ENCODE measurements around the gene ZNF548. TPM values are rescaled to one million over a fixed set of nuclear protein-coding genes. Genes with fewer than 3 reads are reported as not detected.

The ZNF548 gene
- polyA plus RNA-seq, 3 donors = 4.6 to 20.7 (median 6.0) TPM

DNA sequence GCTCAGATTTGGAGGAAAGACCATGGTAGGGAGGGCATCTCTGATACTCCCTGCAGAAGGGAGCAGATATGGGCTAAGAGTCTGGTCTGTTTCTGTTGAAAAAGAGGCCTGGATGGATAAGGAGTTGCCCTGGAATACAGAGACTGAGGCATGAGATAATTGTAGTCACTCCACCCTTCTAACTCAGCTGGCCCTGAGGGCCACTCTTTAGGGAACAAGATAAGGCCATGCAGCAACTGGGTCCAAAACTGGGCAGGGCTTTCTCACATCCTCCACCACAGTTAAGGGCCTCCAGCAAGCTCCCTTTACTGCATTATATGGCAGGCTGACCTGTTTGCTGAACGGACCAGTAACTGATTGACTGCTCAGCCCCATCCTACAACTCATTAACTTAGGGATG is 46.8 kb downstream of the ZNF548 start:
- Histone ChIP-seq H3K79me2 (ENCODE audit: insufficient read depth, low read length) (peaks cover 13% of the 10 kb centered on the region), H3K27ac (ENCODE audit: low read depth in 1 of 2, low read length in 2 of 2) (no peak overlapping the region), H2AFZ (ENCODE audit: insufficient read depth, low read depth, low read length, poor library complexity, severe bottlenecking) (no peak overlapping the region), H3K4me3 (replicated peaks in 1 of 3; ENCODE audit: low read depth in 2 of 3, low read length in 3 of 3) (peak overlapping the region in 1 of 3 experiments; percentile 80), H3K9ac (ENCODE audit: insufficient read depth, low read length, poor library complexity, severe bottlenecking) (no peak overlapping the region), H3K27me3 (ENCODE audit: control insufficient read depth in 2 of 2, insufficient read depth in 2 of 2, low read length in 2 of 2) (no peaks in the 10 kb centered on the region), H3K4me1 (ENCODE audit: control insufficient read depth in 1 of 2, insufficient read depth in 2 of 2, low read length in 2 of 2) (peaks cover 13 to 20% of the 10 kb centered on the region in 2 donors), H4K20me1 (ENCODE audit: insufficient read depth, low read length) (no peaks in the 10 kb centered on the region), H3K4me2 (replicated peaks; ENCODE audit: extremely low read depth, low read length, poor library complexity, severe bottlenecking) (no peak overlapping the region), H3K36me3 (replicated peaks in 1 of 2; ENCODE audit: control insufficient read depth in 1 of 2, insufficient read depth in 2 of 2, low read length in 2 of 2) (peaks cover 0 to 14% of the 10 kb centered on the region in 2 donors), H3K9me3 (replicated peaks in 1 of 2; ENCODE audit: control insufficient read depth in 1 of 2, insufficient read depth in 1 of 2, low read length in 2 of 2) (peaks cover 26 to 44% of the 10 kb centered on the region in 2 donors)
- no peak overlapping the region for H3K27ac Mint-ChIP-seq
- intact Hi-C loops (cut with micrococcal nuclease) = loop anchor here (5.0 to 10.0 kb wide), 3 partner anchors 41 to 72 kb away; partner anchors contain the start of genes TRAPPC2B (in 1 of the 2), ZNF419 (in 1 of the 2), ZNF547 (in 1 of the 2) and ZNF772 (in 1 of the 2)
- H3K4me1 Mint-ChIP-seq = peaks cover 22% of the 10 kb centered on the region
- peaks cover 0 to 3% (median 0%) of the 10 kb centered on the region in 3 donors for H3K27me3 Mint-ChIP-seq (ENCODE audit: low read depth in 3 of 3)
- H3K36me3 Mint-ChIP-seq = peaks cover 12 to 21% of the 10 kb centered on the region in 2 donors
- TF ChIP-seq, protein P1, sequence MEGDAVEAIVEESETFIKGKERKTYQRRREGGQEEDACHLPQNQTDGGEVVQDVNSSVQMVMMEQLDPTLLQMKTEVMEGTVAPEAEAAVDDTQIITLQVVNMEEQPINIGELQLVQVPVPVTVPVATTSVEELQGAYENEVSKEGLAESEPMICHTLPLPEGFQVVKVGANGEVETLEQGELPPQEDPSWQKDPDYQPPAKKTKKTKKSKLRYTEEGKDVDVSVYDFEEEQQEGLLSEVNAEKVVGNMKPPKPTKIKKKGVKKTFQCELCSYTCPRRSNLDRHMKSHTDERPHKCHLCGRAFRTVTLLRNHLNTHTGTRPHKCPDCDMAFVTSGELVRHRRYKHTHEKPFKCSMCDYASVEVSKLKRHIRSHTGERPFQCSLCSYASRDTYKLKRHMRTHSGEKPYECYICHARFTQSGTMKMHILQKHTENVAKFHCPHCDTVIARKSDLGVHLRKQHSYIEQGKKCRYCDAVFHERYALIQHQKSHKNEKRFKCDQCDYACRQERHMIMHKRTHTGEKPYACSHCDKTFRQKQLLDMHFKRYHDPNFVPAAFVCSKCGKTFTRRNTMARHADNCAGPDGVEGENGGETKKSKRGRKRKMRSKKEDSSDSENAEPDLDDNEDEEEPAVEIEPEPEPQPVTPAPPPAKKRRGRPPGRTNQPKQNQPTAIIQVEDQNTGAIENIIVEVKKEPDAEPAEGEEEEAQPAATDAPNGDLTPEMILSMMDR (IDR thresholded peaks at IDR 0.05) = no peak
- no peak overlapping the region for H3K4me3 Mint-ChIP-seq
- peaks cover 28 to 61% (median 46%) of the 10 kb centered on the region in 7 donors for H3K9me3 Mint-ChIP-seq
- DNase-seq = no peak
- WGBS (ENCODE audit: insufficient coverage) = no CpG with 5 or more reads among the region's 1 CpG

DNA sequence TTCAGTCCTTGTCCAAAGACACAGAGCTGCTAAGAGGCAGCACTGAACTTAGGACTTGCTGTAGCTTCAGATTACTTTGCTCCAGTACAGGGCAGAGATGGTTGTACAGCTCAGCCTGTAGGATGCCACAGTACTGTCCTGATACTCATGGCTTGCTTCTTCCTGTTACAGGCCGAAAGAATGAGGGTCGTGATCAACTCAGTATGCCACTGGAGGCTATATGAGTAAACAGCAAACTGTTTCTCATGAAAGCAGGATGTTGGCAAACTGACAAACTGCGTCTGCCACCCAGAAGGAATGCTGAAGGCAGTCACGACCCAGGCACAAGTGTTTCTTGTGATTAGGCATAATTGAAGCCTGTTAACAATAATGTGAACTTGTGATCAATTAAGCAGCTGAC is 48.3 kb downstream of the ZNF548 start:
- Histone ChIP-seq H2AFZ (ENCODE audit: insufficient read depth, low read depth, low read length, poor library complexity, severe bottlenecking) (no peak overlapping the region), H3K27me3 (ENCODE audit: control insufficient read depth in 2 of 2, insufficient read depth in 2 of 2, low read length in 2 of 2) (no peaks in the 10 kb centered on the region), H4K20me1 (ENCODE audit: insufficient read depth, low read length) (no peaks in the 10 kb centered on the region), H3K9me3 (replicated peaks in 1 of 2; ENCODE audit: control insufficient read depth in 1 of 2, insufficient read depth in 1 of 2, low read length in 2 of 2) (peaks cover 38 to 50% of the 10 kb centered on the region in 2 donors), H3K79me2 (ENCODE audit: insufficient read depth, low read length) (peaks cover 13% of the 10 kb centered on the region), H3K36me3 (replicated peaks in 1 of 2; ENCODE audit: control insufficient read depth in 1 of 2, insufficient read depth in 2 of 2, low read length in 2 of 2) (peaks cover 0 to 20% of the 10 kb centered on the region in 2 donors), H3K4me1 (ENCODE audit: control insufficient read depth in 1 of 2, insufficient read depth in 2 of 2, low read length in 2 of 2) (peaks cover 13 to 20% of the 10 kb centered on the region in 2 donors), H3K4me3 (replicated peaks in 1 of 3; ENCODE audit: low read depth in 2 of 3, low read length in 3 of 3) (no peak overlapping the region), H3K9ac (ENCODE audit: insufficient read depth, low read length, poor library complexity, severe bottlenecking) (no peak overlapping the region), H3K27ac (ENCODE audit: low read depth in 1 of 2, low read length in 2 of 2) (no peak overlapping the region), H3K4me2 (replicated peaks; ENCODE audit: extremely low read depth, low read length, poor library complexity, severe bottlenecking) (no peak overlapping the region)
- Mint-ChIP-seq H3K27me3 (ENCODE audit: low read depth in 3 of 3) (peaks cover 0 to 2% (median 2%) of the 10 kb centered on the region in 3 donors), H3K36me3 (peaks cover 16 to 30% of the 10 kb centered on the region in 2 donors), H3K27ac (no peak overlapping the region), H3K4me1 (peaks cover 22% of the 10 kb centered on the region), H3K4me3 (no peak overlapping the region), H3K9me3 (peaks cover 36 to 64% (median 49%) of the 10 kb centered on the region in 7 donors)
- 100% methylated on average over 2 of the region's 4 CpGs for WGBS (ENCODE audit: insufficient coverage)
- intact Hi-C loops (cut with micrococcal nuclease) = loop anchor here (5.0 to 10.0 kb wide), 3 partner anchors 39 to 73 kb away; partner anchors contain the start of genes TRAPPC2B (in 1 of the 2), ZNF419 (in 1 of the 2), ZNF547 (in 1 of the 2) and ZNF772 (in 1 of the 2)
- DNase-seq = no peak
- TF ChIP-seq, protein P1 (IDR thresholded peaks at IDR 0.05) = no peak

Measured in CD14-positive monocyte (primary cell).